Effector memory CD4-positive, alpha-beta T cell (primary cell): ENCODE results near the gene MTOR.
"Not testable (repeated sequence)": the region's sequence is repeated elsewhere in the genome, so short reads cannot be mapped to it uniquely, and the experiment has no call there.

Experiments used
- DNase-seq, 3 donors: peaks; one replicate each; pipeline ENCODE4 v3.0.0-alpha.2; 2020
- H3K27ac ChIP-seq: 2 replicates; pipeline ENCODE4 v1.7.0; 2013; ENCODE audit warnings: mild to moderate bottlenecking, low read length, moderate library complexity; ENCODE audit not compliant: insufficient read depth, poor library complexity, severe bottlenecking
- H3K27me3 ChIP-seq: replicated peaks from 2 replicates; pipeline ENCODE4 v1.7.0; 2013; ENCODE audit warnings: mild to moderate bottlenecking, low read length; ENCODE audit not compliant: insufficient read depth, control insufficient read depth, poor library complexity, severe bottlenecking
- H3K36me3 ChIP-seq: 2 replicates; pipeline ENCODE4 v1.7.0; 2013; ENCODE audit warnings: mild to moderate bottlenecking, low read length, moderate library complexity; ENCODE audit not compliant: control insufficient read depth, insufficient read depth
- H3K4me1 ChIP-seq: 2 replicates; pipeline ENCODE4 v1.7.0; 2013; ENCODE audit warnings: low read length, mild to moderate bottlenecking; ENCODE audit not compliant: control insufficient read depth, insufficient read depth, poor library complexity, severe bottlenecking
- H3K4me3 ChIP-seq: 2 replicates; pipeline ENCODE4 v1.7.0; 2013; ENCODE audit warnings: low read length, low read depth, mild to moderate bottlenecking; ENCODE audit not compliant: insufficient read depth, poor library complexity, severe bottlenecking
- H3K9me3 ChIP-seq: 2 replicates; pipeline ENCODE4 v1.7.0; 2013; ENCODE audit warnings: mild to moderate bottlenecking, low read length, moderate library complexity; ENCODE audit not compliant: control insufficient read depth

MTOR gene

GRCh38 chr1:11071463-11072215 is 190.7 kb downstream of the MTOR start:
- Histone ChIP-seq H3K9me3 (no peaks in the 10 kb centered on the region), H3K27ac (no peak overlapping the region), H3K4me3 (no peak overlapping the region), H3K27me3 (no peaks in the 10 kb centered on the region), H3K36me3 (peaks cover 87% of the 10 kb centered on the region), H3K4me1 (no peaks in the 10 kb centered on the region)
- DNase-seq: no peak

GRCh38 chr1:11070876-11071275 is 191.5 kb downstream of the MTOR start:
- Histone ChIP-seq H3K36me3 (peaks cover 86% of the 10 kb centered on the region), H3K4me1 (no peaks in the 10 kb centered on the region), H3K27ac (no peak overlapping the region), H3K4me3 (no peak overlapping the region), H3K27me3 (no peaks in the 10 kb centered on the region), H3K9me3 (no peaks in the 10 kb centered on the region)
- no peak for DNase-seq

GRCh38 chr1:11068600-11069473 is 193.5 kb downstream of the MTOR start:
- DNase-seq: no peak
- Histone ChIP-seq H3K4me1 (no peaks in the 10 kb centered on the region), H3K4me3 (no peak overlapping the region), H3K36me3 (peaks cover 78% of the 10 kb centered on the region), H3K27ac (no peak overlapping the region), H3K9me3 (no peaks in the 10 kb centered on the region), H3K27me3 (no peaks in the 10 kb centered on the region)

- DNase-seq: no peak
- peaks cover 71% of the 10 kb centered on the region for H3K36me3 ChIP-seq
- no peaks in the 10 kb centered on the region for H3K9me3 ChIP-seq
- no peak overlapping the region for H3K27ac ChIP-seq
- H3K4me3 ChIP-seq: no peak overlapping the region
- no peaks in the 10 kb centered on the region for H3K4me1 ChIP-seq
- H3K27me3 ChIP-seq: no peaks in the 10 kb centered on the region
Observed at GRCh38 chr1:11067716-11068599, 194.4 kb downstream of the MTOR start.

GRCh38 chr1:11065796-11066195 is 196.6 kb downstream of the MTOR start:
- Histone ChIP-seq H3K27me3 (no peaks in the 10 kb centered on the region), H3K9me3 (no peaks in the 10 kb centered on the region), H3K4me3 (no peak overlapping the region), H3K36me3 (peaks cover 50% of the 10 kb centered on the region), H3K27ac (no peak overlapping the region), H3K4me1 (peaks cover 4% of the 10 kb centered on the region)
- no peak for DNase-seq

GRCh38 chr1:11064942-11065341 is 197.4 kb downstream of the MTOR start:
- no peak for DNase-seq
- Histone ChIP-seq H3K27ac (no peak overlapping the region), H3K36me3 (peaks cover 46% of the 10 kb centered on the region), H3K4me1 (peaks cover 6% of the 10 kb centered on the region), H3K9me3 (no peaks in the 10 kb centered on the region), H3K4me3 (no peak overlapping the region), H3K27me3 (no peaks in the 10 kb centered on the region)

GRCh38 chr1:11063937-11064537 is 198.3 kb downstream of the MTOR start:
- H3K9me3 ChIP-seq, H3K4me3 ChIP-seq, DNase-seq, H3K27ac ChIP-seq, H3K27me3 ChIP-seq: not testable (repeated sequence)
- peaks cover 37% of the 10 kb centered on the region for H3K36me3 ChIP-seq
- H3K4me1 ChIP-seq: peaks cover 11% of the 10 kb centered on the region

- Histone ChIP-seq H3K4me1 (peaks cover 17% of the 10 kb centered on the region), H3K27me3 (no peaks in the 10 kb centered on the region), H3K36me3 (peaks cover 26% of the 10 kb centered on the region), H3K27ac (no peak overlapping the region), H3K4me3 (no peak overlapping the region), H3K9me3 (no peaks in the 10 kb centered on the region)
- no peak for DNase-seq
Observed at GRCh38 chr1:11062965-11063401, 199.4 kb downstream of the MTOR start.

GRCh38 chr1:11061652-11062365 is 200.5 kb downstream of the MTOR start:
- H3K27ac ChIP-seq: no peak overlapping the region

More at GRCh38 chr1:11061652-11062365, 200.5 kb downstream of the MTOR start:
- H3K36me3 ChIP-seq: peaks cover 19% of the 10 kb centered on the region
- no peak for DNase-seq
- H3K27me3 ChIP-seq: no peaks in the 10 kb centered on the region
- peaks cover 17% of the 10 kb centered on the region for H3K4me1 ChIP-seq
- no peak overlapping the region for H3K4me3 ChIP-seq
- H3K9me3 ChIP-seq: no peaks in the 10 kb centered on the region
